Heart left ventricle (tissue), 13 donors: ENCODE measurements around the gene FGF6.

Experiments used
- POLR2A ChIP-seq, 2 donors: fragments of 450-650 bp; IDR thresholded peaks; one replicate each; pipeline ENCODE4 v1.6.1; 2017; ENCODE audit warnings: antibody characterized with exemption in 2 of 2, mild to moderate bottlenecking in 2 of 2, moderate library complexity in 2 of 2
- TF ChIP-seq, protein P1 (sequence below), 12 donors: fragments of 200-600 bp; sonication (generic) in 4 of 12; IDR thresholded peaks; one replicate each; pipeline versions ENCODE4 v1.5.0 to v1.8.0; 2018 to 2022; ENCODE audit warnings: antibody characterized with exemption in 12 of 12, mild to moderate bottlenecking in 5 of 12
- donor health status: ischemic (EF 13 %, LVEDD 7.1; RV severe dilation, severe dysfunction).
- donor health status: DM: no; HTN: yes; CAD: no.
- donor health status: DM: no; HTN: no; CAD: no.
- donor health status: ischemic (EF 25% LVEDD 6.9; RV normal size, moderate dysfunction).
- donor health status: ischemic (EF 25% LVEDD 5.7; RV mildly dilated, moderate dysfunction).
- donor health status: ischemic (EF 35%, LVEDD 5.7; RV mildly dilated, moderate dysfunction).
- donor health status: nonischemic (EF 11% LVEDD 7.7; RV severe dilation, severe dysfunction).
- donor health status: DM: yes; HTN: yes; CAD: no.
- donor health status: PGD.
- donor health status: ischemic (EF 29% LVEDD 5.4; RV normal size, mild dysfunction).
- donor health status: nonischemic (EF 23%, LVEDD 6.1; RV moderate dilation, normal function).

DNA sequence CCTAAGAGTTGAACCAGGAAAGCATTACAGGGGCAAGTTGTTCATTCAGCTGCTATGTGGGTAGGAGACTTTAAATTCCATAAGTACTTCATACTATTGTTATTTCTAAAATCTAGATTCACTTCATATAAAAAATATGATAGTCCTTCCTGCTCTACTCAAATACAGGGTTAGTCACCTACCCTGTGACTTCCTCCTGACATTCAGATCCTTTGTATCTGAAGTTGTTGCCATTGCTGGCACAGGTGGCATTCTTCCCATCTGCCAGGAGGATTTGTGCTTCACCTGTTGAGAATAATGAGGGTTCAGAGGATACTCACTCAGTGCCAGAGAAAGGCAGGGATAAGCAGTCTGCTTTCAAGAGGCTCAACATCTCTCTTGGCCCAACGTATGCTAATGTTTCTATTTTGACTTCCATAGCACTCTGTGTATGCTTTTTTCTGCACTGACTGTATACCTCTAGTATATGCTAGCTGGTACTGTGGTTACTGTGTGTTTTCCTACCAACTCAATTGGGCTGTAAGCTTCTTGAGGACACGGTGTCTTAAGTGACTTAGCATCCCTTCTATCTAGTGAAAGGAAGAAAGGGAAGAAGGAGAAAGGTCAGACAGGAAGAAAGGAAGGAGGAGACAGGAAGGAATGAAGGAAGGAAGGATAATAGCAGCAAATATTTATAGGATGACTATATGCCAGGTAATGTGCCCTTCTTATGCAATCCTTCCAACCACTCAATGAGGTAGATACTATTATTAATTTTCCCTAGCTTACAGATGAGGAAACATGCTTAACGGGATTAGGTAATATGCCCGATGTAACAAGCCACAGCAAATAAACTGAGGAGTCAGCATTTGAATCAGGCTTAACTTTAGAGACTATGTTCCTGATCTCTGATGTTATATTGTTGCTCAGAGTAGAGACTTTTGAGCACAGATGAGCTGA is 38.5 kb upstream of the FGF6 start:
- TF ChIP-seq, protein P1, sequence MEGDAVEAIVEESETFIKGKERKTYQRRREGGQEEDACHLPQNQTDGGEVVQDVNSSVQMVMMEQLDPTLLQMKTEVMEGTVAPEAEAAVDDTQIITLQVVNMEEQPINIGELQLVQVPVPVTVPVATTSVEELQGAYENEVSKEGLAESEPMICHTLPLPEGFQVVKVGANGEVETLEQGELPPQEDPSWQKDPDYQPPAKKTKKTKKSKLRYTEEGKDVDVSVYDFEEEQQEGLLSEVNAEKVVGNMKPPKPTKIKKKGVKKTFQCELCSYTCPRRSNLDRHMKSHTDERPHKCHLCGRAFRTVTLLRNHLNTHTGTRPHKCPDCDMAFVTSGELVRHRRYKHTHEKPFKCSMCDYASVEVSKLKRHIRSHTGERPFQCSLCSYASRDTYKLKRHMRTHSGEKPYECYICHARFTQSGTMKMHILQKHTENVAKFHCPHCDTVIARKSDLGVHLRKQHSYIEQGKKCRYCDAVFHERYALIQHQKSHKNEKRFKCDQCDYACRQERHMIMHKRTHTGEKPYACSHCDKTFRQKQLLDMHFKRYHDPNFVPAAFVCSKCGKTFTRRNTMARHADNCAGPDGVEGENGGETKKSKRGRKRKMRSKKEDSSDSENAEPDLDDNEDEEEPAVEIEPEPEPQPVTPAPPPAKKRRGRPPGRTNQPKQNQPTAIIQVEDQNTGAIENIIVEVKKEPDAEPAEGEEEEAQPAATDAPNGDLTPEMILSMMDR (IDR thresholded peaks at IDR 0.05) = no peak
- TF ChIP-seq POLR2A (IDR thresholded peaks at IDR 0.05) = no peak
